ENCODE results near the gene PRC1. TPM values are rescaled to one million over a fixed set of nuclear protein-coding genes. Genes with fewer than 3 reads are reported as not detected.

Gene PRC1
- total RNA-seq, 4 donors from 2014 or later = 8.1 to 58.0 (median 23.7) TPM

GRCh38 chr15:90946941-90947576 is 47.3 kb downstream of the PRC1 start:
- intact Hi-C loops (cut with DNase I; ENCODE audit: low total_unique reads) (no loop called here), in situ Hi-C loops (cut with MboI; ENCODE audit: low pct_ligation_motif_present in 1 of 4, low pct_unique_long_range_greater_than_20kb in 1 of 4, low sequenced_read_pairs in 3 of 4) (no loop called here)
- H3K4me1 ChIP-seq = peaks cover 0 to 4% (median 2%) of the 10 kb centered on the region in 4 donors
- H3K4me3 ChIP-seq = no peak overlapping the region
- no peaks in the 10 kb centered on the region for H3K9me3 ChIP-seq
- peaks cover 0 to 55% (median 21%) of the 10 kb centered on the region in 4 donors for H3K36me3 ChIP-seq
- no peaks in the 10 kb centered on the region for H3K27me3 ChIP-seq
- no peak for TF ChIP-seq EP300 (IDR thresholded peaks at IDR 0.05; ENCODE audit: low read depth)
- TF ChIP-seq, protein P1, sequence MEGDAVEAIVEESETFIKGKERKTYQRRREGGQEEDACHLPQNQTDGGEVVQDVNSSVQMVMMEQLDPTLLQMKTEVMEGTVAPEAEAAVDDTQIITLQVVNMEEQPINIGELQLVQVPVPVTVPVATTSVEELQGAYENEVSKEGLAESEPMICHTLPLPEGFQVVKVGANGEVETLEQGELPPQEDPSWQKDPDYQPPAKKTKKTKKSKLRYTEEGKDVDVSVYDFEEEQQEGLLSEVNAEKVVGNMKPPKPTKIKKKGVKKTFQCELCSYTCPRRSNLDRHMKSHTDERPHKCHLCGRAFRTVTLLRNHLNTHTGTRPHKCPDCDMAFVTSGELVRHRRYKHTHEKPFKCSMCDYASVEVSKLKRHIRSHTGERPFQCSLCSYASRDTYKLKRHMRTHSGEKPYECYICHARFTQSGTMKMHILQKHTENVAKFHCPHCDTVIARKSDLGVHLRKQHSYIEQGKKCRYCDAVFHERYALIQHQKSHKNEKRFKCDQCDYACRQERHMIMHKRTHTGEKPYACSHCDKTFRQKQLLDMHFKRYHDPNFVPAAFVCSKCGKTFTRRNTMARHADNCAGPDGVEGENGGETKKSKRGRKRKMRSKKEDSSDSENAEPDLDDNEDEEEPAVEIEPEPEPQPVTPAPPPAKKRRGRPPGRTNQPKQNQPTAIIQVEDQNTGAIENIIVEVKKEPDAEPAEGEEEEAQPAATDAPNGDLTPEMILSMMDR (IDR thresholded peaks at IDR 0.05) = no peak
- TF ChIP-seq POLR2AphosphoS5 (IDR thresholded peaks at IDR 0.05) = no peak
- no peak for TF ChIP-seq POLR2A (IDR thresholded peaks at IDR 0.05)
- DNase-seq = no peak
- no peak overlapping the region for H3K27ac ChIP-seq
- WGBS, 2 donors (ENCODE audit: low coverage in 1 of 2) = 92 to 100% methylated on average over 1 to 8 of the region's 8 CpGs

DNA sequence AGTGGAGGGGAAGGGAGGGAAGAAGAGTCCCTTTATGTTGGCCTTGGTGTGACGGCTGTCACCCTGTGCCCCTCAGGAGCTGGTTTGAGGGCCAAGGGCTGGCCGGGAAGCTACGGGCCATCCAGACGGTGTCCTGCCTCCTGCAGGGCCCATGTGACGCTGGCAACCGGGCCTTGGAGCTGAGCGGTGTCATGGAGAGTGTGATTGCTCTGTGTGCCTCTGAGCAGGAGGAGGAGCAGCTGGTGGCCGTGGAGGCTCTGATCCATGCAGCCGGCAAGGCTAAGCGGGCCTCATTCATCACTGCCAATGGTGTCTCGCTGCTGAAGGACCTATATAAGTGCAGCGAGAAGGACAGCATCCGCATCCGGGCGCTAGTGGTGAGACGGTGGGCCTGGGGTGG is 47.8 kb downstream of the PRC1 start:
- peaks cover 0 to 55% (median 21%) of the 10 kb centered on the region in 4 donors for H3K36me3 ChIP-seq

GRCh38 chr15:90945091-90945490 is 49.2 kb downstream of the PRC1 start:
- H3K4me3 ChIP-seq = no peak overlapping the region
- intact Hi-C loops (cut with DNase I; ENCODE audit: low total_unique reads) (no loop called here), in situ Hi-C loops (cut with MboI; ENCODE audit: low pct_ligation_motif_present in 1 of 4, low pct_unique_long_range_greater_than_20kb in 1 of 4, low sequenced_read_pairs in 3 of 4) (no loop called here)
- no peak for DNase-seq
- TF ChIP-seq EP300 (IDR thresholded peaks at IDR 0.05; ENCODE audit: low read depth) (no peak), POLR2AphosphoS5 (IDR thresholded peaks at IDR 0.05) (no peak), POLR2A (IDR thresholded peaks at IDR 0.05) (no peak)
- TF ChIP-seq, protein P1 (IDR thresholded peaks at IDR 0.05) = no peak
- no peak overlapping the region for H3K27ac ChIP-seq
- H3K36me3 ChIP-seq = peaks cover 0 to 60% (median 28%) of the 10 kb centered on the region in 4 donors
- peaks cover 0 to 4% (median 2%) of the 10 kb centered on the region in 4 donors for H3K4me1 ChIP-seq
- H3K27me3 ChIP-seq = no peaks in the 10 kb centered on the region
- H3K9me3 ChIP-seq = no peaks in the 10 kb centered on the region
- 95 to 96% methylated on average over 3 to 7 of the region's 7 CpGs for WGBS, 2 donors (ENCODE audit: low coverage in 1 of 2)

More for the DNA sequence above, 47.8 kb downstream of the PRC1 start:
- no peaks in the 10 kb centered on the region for H3K9me3 ChIP-seq
- intact Hi-C loops (cut with DNase I; ENCODE audit: low total_unique reads) = no loop called here
- peaks cover 0 to 4% (median 2%) of the 10 kb centered on the region in 4 donors for H3K4me1 ChIP-seq
- H3K27ac ChIP-seq = no peak overlapping the region
- TF ChIP-seq, protein P1 (IDR thresholded peaks at IDR 0.05) = no peak
- TF ChIP-seq POLR2AphosphoS5 (IDR thresholded peaks at IDR 0.05) (no peak), POLR2A (IDR thresholded peaks at IDR 0.05) (no peak), EP300 (IDR thresholded peaks at IDR 0.05; ENCODE audit: low read depth) (no peak)
- no peak for DNase-seq
- H3K27me3 ChIP-seq = no peaks in the 10 kb centered on the region
- no peak overlapping the region for H3K4me3 ChIP-seq
- 80 to 96% methylated on average over 1 to 16 of the region's 16 CpGs for WGBS, 2 donors (ENCODE audit: low coverage in 1 of 2)
- in situ Hi-C loops (cut with MboI; ENCODE audit: low pct_ligation_motif_present in 1 of 4, low pct_unique_long_range_greater_than_20kb in 1 of 4, low sequenced_read_pairs in 3 of 4) = no loop called here

DNA sequence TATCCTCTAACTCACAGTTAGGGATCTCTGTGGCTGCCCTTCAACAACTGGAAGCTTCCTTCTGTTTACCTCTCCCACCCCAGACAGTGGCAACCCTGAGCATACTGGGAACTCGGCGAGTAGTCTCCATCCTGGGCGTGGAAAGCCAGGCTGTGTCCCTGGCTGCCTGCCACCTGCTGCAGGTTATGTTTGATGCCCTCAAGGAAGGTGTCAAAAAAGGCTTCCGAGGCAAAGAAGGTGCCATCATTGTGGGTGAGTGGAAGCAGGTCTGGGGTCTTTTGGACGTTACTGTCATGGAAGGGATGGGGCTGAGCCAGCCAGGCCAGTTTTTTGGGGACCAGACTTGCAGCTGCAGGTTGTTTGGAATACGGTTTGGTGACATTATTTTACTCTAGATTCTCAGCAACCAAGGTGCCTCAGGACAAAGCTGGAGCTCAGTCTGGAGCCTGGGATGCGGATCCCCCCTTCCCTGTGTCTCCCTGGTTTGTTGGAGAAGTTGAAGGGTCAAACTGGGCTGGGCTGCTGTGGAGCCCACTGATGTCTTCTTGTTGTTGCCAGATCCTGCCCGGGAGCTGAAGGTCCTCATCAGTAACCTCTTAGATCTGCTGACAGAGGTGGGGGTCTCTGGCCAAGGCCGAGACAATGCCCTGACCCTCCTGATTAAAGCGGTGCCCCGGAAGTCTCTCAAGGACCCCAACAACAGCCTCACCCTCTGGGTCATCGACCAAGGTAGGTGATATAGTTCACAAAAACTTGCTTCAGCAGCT is 51.8 kb downstream of the PRC1 start:
- Histone ChIP-seq H3K4me3 (no peak overlapping the region), H3K36me3 (peaks cover 0 to 62% (median 33%) of the 10 kb centered on the region in 4 donors), H3K9me3 (no peaks in the 10 kb centered on the region), H3K27ac (no peak overlapping the region), H3K27me3 (no peaks in the 10 kb centered on the region), H3K4me1 (no peaks in the 10 kb centered on the region)
- intact Hi-C loops (cut with DNase I; ENCODE audit: low total_unique reads) (no loop called here), in situ Hi-C loops (cut with MboI; ENCODE audit: low pct_ligation_motif_present in 1 of 4, low pct_unique_long_range_greater_than_20kb in 1 of 4, low sequenced_read_pairs in 3 of 4) (no loop called here)
- WGBS, 2 donors (ENCODE audit: low coverage in 1 of 2) = 91% methylated on average over 10 of the region's 12 CpGs; no CpG with 5 or more reads in 1 of the 2 donors
- DNase-seq = no peak
- no peak for TF ChIP-seq POLR2A (IDR thresholded peaks at IDR 0.05)

Measured in transverse colon (tissue), 4 donors.